Neutrophil (primary cell): ENCODE measurements around the gene REPIN1.
A peak's percentile ranks its signal among the peaks of the same experiment; 100 is the strongest.

Experiments
- H3K27ac ChIP-seq: fragments of 200-600 bp; sonication (generic); 2 replicates; pipeline ENCODE4 v1.5.1; 2016; ENCODE audit warnings: mild to moderate bottlenecking, moderate library complexity
- H3K27me3 ChIP-seq: fragments of 200-600 bp; sonication (generic); 2 replicates; pipeline ENCODE4 v1.6.0; 2016; ENCODE audit warnings: mild to moderate bottlenecking
- H3K36me3 ChIP-seq: fragments of 200-600 bp; sonication (generic); 2 replicates; pipeline ENCODE4 v1.5.1; 2017
- H3K4me1 ChIP-seq, 2 experiments: fragments of 200-600 bp in 1 of 2; sonication (generic) in 1 of 2; 1 replicate in 1 of 2; 2 replicates in 1 of 2; pipeline versions ENCODE4 v1.5.1 to v1.6.1; 2013 to 2016; ENCODE audit warnings: low read depth in 1 of 2, low read length in 1 of 2, mild to moderate bottlenecking in 1 of 2, moderate library complexity in 1 of 2; ENCODE audit not compliant: control insufficient read depth in 1 of 2, insufficient read depth in 1 of 2
- H3K4me3 ChIP-seq, 2 experiments: fragments of 200-600 bp in 1 of 2; sonication (generic) in 1 of 2; 1 replicate in 1 of 2; 2 replicates in 1 of 2; pipeline ENCODE4 v1.5.1; 2013 to 2016; ENCODE audit warnings: low read depth in 1 of 2, low read length in 1 of 2, mild to moderate bottlenecking in 1 of 2, moderate library complexity in 1 of 2
- H3K9me3 ChIP-seq: fragments of 200-600 bp; sonication (generic); 2 replicates; pipeline ENCODE4 v1.5.1; 2016
- TF ChIP-seq, protein P1 (sequence below): fragments of 200-600 bp; sonication (generic); IDR thresholded peaks from 2 replicates; pipeline ENCODE4 v1.5.1; 2016; ENCODE audit warnings: antibody characterized with exemption

The REPIN1 gene

DNA sequence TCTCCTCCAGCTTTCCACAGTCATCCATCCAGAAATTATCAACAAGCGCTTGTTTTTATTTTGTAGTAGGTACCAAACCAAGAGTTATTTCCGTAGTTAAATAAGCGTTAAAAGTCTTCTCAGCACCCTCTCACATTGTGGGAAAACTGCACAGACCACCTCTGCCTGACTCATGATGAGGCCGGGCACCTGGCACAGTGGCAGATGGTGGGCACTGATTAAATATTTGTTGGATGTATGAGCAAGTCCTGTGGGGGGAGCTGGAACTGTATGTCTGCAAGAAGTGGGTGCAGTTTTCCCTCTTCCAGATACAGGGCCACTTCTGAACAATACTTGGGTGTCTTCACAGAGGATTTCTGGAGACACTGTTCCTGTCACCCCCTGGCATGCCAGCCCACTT is 5.3 kb upstream of the REPIN1 start:
- peaks cover 45 to 47% of the 10 kb centered on the region in 2 experiments for H3K4me1 ChIP-seq
- TF ChIP-seq, protein P1, sequence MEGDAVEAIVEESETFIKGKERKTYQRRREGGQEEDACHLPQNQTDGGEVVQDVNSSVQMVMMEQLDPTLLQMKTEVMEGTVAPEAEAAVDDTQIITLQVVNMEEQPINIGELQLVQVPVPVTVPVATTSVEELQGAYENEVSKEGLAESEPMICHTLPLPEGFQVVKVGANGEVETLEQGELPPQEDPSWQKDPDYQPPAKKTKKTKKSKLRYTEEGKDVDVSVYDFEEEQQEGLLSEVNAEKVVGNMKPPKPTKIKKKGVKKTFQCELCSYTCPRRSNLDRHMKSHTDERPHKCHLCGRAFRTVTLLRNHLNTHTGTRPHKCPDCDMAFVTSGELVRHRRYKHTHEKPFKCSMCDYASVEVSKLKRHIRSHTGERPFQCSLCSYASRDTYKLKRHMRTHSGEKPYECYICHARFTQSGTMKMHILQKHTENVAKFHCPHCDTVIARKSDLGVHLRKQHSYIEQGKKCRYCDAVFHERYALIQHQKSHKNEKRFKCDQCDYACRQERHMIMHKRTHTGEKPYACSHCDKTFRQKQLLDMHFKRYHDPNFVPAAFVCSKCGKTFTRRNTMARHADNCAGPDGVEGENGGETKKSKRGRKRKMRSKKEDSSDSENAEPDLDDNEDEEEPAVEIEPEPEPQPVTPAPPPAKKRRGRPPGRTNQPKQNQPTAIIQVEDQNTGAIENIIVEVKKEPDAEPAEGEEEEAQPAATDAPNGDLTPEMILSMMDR = no peak
- H3K4me3 ChIP-seq = peak overlapping the region; percentile 29 to 32
- H3K27ac ChIP-seq = peak overlapping the region; percentile 78
- H3K9me3 ChIP-seq = no peaks in the 10 kb centered on the region
- no peaks in the 10 kb centered on the region for H3K27me3 ChIP-seq
- no peaks in the 10 kb centered on the region for H3K36me3 ChIP-seq

DNA sequence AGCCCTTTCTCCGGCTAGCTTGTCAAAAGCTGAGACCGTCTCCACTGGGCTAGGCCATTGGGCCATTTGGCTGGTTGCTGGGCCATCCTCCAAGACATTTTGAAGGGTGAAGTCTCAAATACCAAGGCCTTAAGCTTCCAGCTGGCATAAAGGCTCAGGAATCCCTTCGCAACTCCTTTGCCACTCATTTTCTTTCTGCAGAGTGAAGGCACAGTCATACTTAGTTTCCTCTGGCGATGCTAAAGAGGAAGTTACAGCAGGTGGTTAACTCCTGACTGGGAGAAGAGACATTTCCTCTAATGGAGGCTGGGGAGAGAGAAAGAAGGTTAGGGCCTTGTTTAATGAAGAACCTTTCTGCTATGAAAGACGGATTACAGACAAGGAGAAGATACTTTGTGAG is 4.8 kb upstream of the REPIN1 start:
- H3K27me3 ChIP-seq = no peaks in the 10 kb centered on the region
- H3K4me3 ChIP-seq = peak overlapping the region; percentile 29 to 32
- H3K9me3 ChIP-seq = no peaks in the 10 kb centered on the region
- H3K36me3 ChIP-seq = no peaks in the 10 kb centered on the region
- H3K27ac ChIP-seq = peak overlapping the region; percentile 78
- TF ChIP-seq, protein P1 = no peak
- H3K4me1 ChIP-seq = peaks cover 45 to 48% of the 10 kb centered on the region in 2 experiments

DNA sequence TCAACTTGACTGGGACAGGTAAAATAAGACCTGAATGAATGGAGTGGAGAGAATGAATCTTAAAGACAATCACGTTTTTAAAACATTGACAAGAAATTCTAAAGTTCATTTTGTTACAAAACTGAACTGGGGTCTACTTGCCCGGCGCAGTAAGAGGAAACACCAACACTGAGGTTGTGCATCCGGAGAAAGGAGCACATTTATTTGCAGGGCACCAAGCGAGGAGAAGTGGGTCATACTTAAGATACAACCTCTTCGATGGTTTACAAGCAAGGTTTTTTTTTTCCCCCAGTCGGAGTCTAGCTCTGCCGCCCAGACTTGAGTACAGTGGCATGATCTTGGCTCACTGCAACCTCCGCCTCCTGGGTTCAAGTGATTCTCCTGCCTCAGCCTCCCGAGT is 3.4 kb upstream of the REPIN1 start:
- Histone ChIP-seq H3K4me1 (peaks cover 57 to 60% of the 10 kb centered on the region in 2 experiments), H3K27me3 (no peaks in the 10 kb centered on the region), H3K4me3 (no peak overlapping the region), H3K27ac (peak overlapping the region; percentile 78), H3K9me3 (no peaks in the 10 kb centered on the region), H3K36me3 (no peaks in the 10 kb centered on the region)
- TF ChIP-seq, protein P1 = no peak

DNA sequence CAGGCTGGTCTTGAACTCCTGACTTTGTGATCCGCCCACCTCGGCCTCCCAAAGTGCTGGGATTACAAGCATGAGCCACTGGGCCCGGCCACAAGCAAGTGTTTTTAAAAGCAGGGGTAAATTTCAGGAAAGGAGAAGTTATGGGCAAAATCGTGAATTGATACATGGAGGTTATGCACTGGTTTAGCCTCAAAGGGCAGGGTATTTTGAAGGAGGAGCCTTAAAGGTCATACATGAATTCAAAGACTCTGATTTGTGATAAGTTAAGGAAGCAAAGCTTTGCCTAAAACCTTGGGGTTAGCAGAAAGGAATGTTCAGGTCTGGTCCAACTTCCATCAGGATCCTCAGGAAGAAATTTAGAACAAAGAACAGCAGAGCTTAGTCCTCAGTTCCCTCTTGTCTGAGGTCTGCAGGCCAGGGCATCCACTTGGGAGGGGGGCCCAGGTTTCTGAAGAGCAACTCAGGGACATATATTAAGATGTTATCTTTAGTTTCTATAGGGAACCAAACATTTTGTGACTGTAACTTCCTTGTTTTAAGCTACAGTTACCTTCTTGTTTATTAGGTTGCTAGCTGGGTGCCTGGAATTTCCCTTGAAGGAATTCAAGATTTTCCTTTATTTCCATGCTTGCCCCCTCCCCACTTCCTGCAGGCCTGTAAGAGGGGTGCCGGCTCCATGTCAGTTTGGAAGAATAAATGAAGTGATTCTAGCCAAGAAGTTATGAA is 2.8 kb upstream of the REPIN1 start:
- Histone ChIP-seq H3K27ac (peak overlapping the region; percentile 78), H3K27me3 (no peaks in the 10 kb centered on the region), H3K4me1 (peaks cover 63 to 66% of the 10 kb centered on the region in 2 experiments), H3K4me3 (no peak overlapping the region), H3K36me3 (no peaks in the 10 kb centered on the region), H3K9me3 (no peaks in the 10 kb centered on the region)
- TF ChIP-seq, protein P1 = no peak

DNA sequence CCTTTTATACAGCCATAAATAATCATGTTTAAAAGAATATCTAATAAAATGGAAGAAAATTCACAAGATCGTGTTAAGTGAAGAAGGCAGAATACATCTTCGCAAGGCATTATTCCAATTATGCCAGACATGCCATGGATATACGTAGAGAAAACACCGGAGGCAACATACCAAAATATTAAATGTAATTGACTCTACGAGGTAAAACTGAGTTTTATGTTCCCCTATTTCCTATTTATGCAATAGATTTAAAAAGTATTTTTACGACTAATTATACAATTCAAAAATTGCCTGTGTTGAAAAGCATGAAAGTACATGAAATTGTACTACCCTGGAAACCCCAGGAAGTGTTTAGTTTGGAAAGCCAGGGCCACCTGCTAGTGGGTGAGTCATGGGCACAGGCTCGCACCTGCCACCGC is 936 bp upstream of the REPIN1 start:
- H3K4me3 ChIP-seq = peak overlapping the region; percentile 91 to 95
- H3K27ac ChIP-seq = peak overlapping the region; percentile 92
- TF ChIP-seq, protein P1 = no peak
- H3K27me3 ChIP-seq = no peaks in the 10 kb centered on the region
- peaks cover 63 to 67% of the 10 kb centered on the region in 2 experiments for H3K4me1 ChIP-seq
- no peaks in the 10 kb centered on the region for H3K9me3 ChIP-seq
- H3K36me3 ChIP-seq = peaks cover 17% of the 10 kb centered on the region
